Esophagus squamous epithelium (tissue), 4 donors: ENCODE measurements around the gene MATK.

ENCODE experiments used
- POLR2A ChIP-seq, 4 donors: fragments of 450-650 bp; IDR thresholded peaks; one replicate each; pipeline ENCODE4 v1.6.1; 2017; ENCODE audit warnings: antibody characterized with exemption in 4 of 4, mild to moderate bottlenecking in 4 of 4, moderate library complexity in 3 of 4
- TF ChIP-seq, protein P1 (sequence below), 6 experiments: fragments of 450-650 bp in 4 of 6; fragments of 200-600 bp in 2 of 6; sonication (generic) in 2 of 6; IDR thresholded peaks; one replicate each; pipeline ENCODE4 v1.5.1; 2016 to 2019; ENCODE audit warnings: antibody characterized with exemption in 6 of 6, mild to moderate bottlenecking in 4 of 6, moderate library complexity in 4 of 6

DNA sequence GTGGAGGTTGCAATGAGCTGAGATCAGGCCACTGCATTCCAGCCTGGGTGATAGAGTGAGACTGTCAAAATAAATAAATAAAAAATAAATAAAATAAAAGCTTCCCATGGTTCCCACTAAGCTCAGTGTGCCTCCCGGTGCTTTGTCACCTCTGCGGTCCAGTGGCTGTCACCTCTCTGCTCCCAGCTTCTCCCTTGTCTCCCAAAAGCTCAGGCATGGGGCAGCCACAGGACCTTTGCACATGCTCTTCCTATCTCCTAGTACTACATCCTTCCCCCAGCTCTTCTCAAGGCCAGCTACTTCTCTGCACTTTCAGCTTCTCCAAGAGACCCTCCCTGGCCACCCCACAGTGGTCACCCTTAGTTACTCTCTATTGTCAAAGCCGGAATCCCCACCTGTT lies 7.6 kb upstream of the MATK start:
- TF ChIP-seq, protein P1, sequence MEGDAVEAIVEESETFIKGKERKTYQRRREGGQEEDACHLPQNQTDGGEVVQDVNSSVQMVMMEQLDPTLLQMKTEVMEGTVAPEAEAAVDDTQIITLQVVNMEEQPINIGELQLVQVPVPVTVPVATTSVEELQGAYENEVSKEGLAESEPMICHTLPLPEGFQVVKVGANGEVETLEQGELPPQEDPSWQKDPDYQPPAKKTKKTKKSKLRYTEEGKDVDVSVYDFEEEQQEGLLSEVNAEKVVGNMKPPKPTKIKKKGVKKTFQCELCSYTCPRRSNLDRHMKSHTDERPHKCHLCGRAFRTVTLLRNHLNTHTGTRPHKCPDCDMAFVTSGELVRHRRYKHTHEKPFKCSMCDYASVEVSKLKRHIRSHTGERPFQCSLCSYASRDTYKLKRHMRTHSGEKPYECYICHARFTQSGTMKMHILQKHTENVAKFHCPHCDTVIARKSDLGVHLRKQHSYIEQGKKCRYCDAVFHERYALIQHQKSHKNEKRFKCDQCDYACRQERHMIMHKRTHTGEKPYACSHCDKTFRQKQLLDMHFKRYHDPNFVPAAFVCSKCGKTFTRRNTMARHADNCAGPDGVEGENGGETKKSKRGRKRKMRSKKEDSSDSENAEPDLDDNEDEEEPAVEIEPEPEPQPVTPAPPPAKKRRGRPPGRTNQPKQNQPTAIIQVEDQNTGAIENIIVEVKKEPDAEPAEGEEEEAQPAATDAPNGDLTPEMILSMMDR (IDR thresholded peaks at IDR 0.05): no peak
- no peak for TF ChIP-seq POLR2A (IDR thresholded peaks at IDR 0.05)
